GM23338 (cell line): ENCODE measurements around the gene GPBP1L1. TPM values are rescaled to one million over a fixed set of nuclear protein-coding genes. Genes with fewer than 3 reads are reported as not detected.

ENCODE experiments used
- ATAC-seq: fragments of 200-7000 bp; cut with Tn5 transposase; 3 replicates; pipeline ENCODE4 v1.9.1; 2020
- DNase-seq: peaks from one replicate; pipeline ENCODE4 v3.0.0-alpha.2; 2015; ENCODE audit warnings: low spot score
- H2AFZ ChIP-seq: fragments of 200-600 bp; sonication (generic); 2 replicates; pipeline ENCODE4 v1.8.0; 2016; ENCODE audit warnings: antibody characterized with exemption, mild to moderate bottlenecking, moderate library complexity
- H3F3A ChIP-seq: fragments of 200-600 bp; sonication (generic); replicated peaks from 2 replicates; pipeline ENCODE4 v1.8.0; 2017; ENCODE audit warnings: antibody characterized with exemption, mixed run types, low read depth
- H3K27ac ChIP-seq: fragments of 200-600 bp; sonication (generic); 2 replicates; pipeline ENCODE4 v1.6.1; 2016; ENCODE audit warnings: low read depth
- H3K27me3 ChIP-seq: fragments of 200-600 bp; sonication (generic); 2 replicates; pipeline ENCODE4 v1.8.0; 2016; ENCODE audit warnings: mild to moderate bottlenecking, mixed run types, moderate library complexity; ENCODE audit not compliant: insufficient read depth
- H3K36me3 ChIP-seq: fragments of 200-600 bp; sonication (generic); 2 replicates; pipeline ENCODE4 v1.8.0; 2016; ENCODE audit warnings: mild to moderate bottlenecking; ENCODE audit not compliant: insufficient read depth
- H3K4me1 ChIP-seq: fragments of 200-600 bp; sonication (generic); 2 replicates; pipeline ENCODE4 v1.8.0; 2016; ENCODE audit warnings: mild to moderate bottlenecking, moderate library complexity; ENCODE audit not compliant: insufficient read depth
- H3K4me2 ChIP-seq: fragments of 200-600 bp; sonication (generic); 2 replicates; pipeline ENCODE4 v1.7.1; 2017; ENCODE audit warnings: mixed run types
- H3K4me3 ChIP-seq: fragments of 200-600 bp; sonication (generic); 2 replicates; pipeline ENCODE4 v1.6.1; 2016; ENCODE audit warnings: mixed run types
- H3K79me2 ChIP-seq: fragments of 200-600 bp; sonication (generic); replicated peaks from 2 replicates; pipeline ENCODE4 v1.8.0; 2017; ENCODE audit warnings: mild to moderate bottlenecking; ENCODE audit not compliant: insufficient read depth
- H3K9me2 ChIP-seq: fragments of 200-600 bp; sonication (generic); 2 replicates; pipeline ENCODE4 v1.8.0; 2017; ENCODE audit not compliant: insufficient read depth
- H4K20me1 ChIP-seq: fragments of 200-600 bp; sonication (generic); replicated peaks from 2 replicates; pipeline ENCODE4 v1.8.0; 2017; ENCODE audit warnings: mild to moderate bottlenecking; ENCODE audit not compliant: insufficient read depth
- H3K27ac Mint-ChIP-seq: 2 replicates; pipeline ENCODE4 v1.8.0; 2020; ENCODE audit warnings: inconsistent platforms, mild to moderate bottlenecking, moderate library complexity, mixed read lengths
- H3K27me3 Mint-ChIP-seq: 3 replicates; pipeline ENCODE4 v1.8.0; 2022; ENCODE audit warnings: low read depth, mild to moderate bottlenecking, moderate library complexity, mixed read lengths, inconsistent platforms; ENCODE audit not compliant: insufficient read depth, poor library complexity
- H3K36me3 Mint-ChIP-seq: 3 replicates; pipeline ENCODE4 v1.8.0; 2021; ENCODE audit warnings: low read depth, mild to moderate bottlenecking, inconsistent platforms, moderate library complexity, mixed read lengths
- H3K4me1 Mint-ChIP-seq: 3 replicates; pipeline ENCODE4 v1.8.0; 2020; ENCODE audit warnings: mild to moderate bottlenecking, inconsistent platforms, mixed read lengths
- H3K4me3 Mint-ChIP-seq: 3 replicates; pipeline ENCODE4 v1.8.0; 2021; ENCODE audit warnings: moderate library complexity, mild to moderate bottlenecking, inconsistent platforms, mixed read lengths
- H3K9me3 Mint-ChIP-seq: 3 replicates; pipeline ENCODE4 v1.8.0; 2020; ENCODE audit warnings: moderate library complexity, mild to moderate bottlenecking, inconsistent platforms, mixed read lengths
- CREB1 ChIP-seq: fragments of 250-450 bp; sonication (Bioruptor Pico); IDR thresholded peaks from 2 replicates; pipeline ENCODE4 v1.5.0; 2020; ENCODE audit warnings: low read depth, mild to moderate bottlenecking, moderate library complexity
- EZH2 ChIP-seq: fragments of 200-600 bp; sonication (generic); IDR thresholded peaks from one replicate; pipeline ENCODE4 v1.8.0; 2017; ENCODE audit warnings: antibody characterized with exemption, mild to moderate bottlenecking, low read depth; ENCODE audit not compliant: unreplicated experiment
- EZH2phosphoT487 ChIP-seq: fragments of 200-600 bp; sonication (generic); IDR thresholded peaks from one replicate; pipeline ENCODE4 v1.8.1; 2018; ENCODE audit warnings: antibody characterized with exemption; ENCODE audit not compliant: unreplicated experiment
- JUNB ChIP-seq: IDR thresholded peaks from one replicate; pipeline ENCODE4 v1.6.1; 2016; ENCODE audit warnings: antibody characterized with exemption; ENCODE audit not compliant: unreplicated experiment
- NANOG ChIP-seq: IDR thresholded peaks from 2 replicates; pipeline ENCODE4 v1.6.1; 2016; ENCODE audit warnings: antibody characterized with exemption, borderline replicate concordance
- POLR2AphosphoS5 ChIP-seq: IDR thresholded peaks from 2 replicates; pipeline ENCODE4 v1.6.1; 2016; ENCODE audit warnings: antibody characterized with exemption, low read depth
- STAT1 ChIP-seq: IDR thresholded peaks from one replicate; pipeline ENCODE4 v1.6.1; 2016; ENCODE audit warnings: antibody characterized with exemption; ENCODE audit not compliant: unreplicated experiment
- ZNF114 ChIP-seq: fragments of 250-450 bp; sonication (Bioruptor Pico); IDR thresholded peaks from 2 replicates; pipeline ENCODE4 v1.5.0; 2020; ENCODE audit warnings: mild to moderate bottlenecking, moderate library complexity
- ZNF331 ChIP-seq: fragments of 250-450 bp; sonication (Bioruptor Pico); IDR thresholded peaks from 2 replicates; pipeline ENCODE4 v1.5.0; 2020; ENCODE audit warnings: low read depth, mild to moderate bottlenecking, moderate library complexity
- polyA plus RNA-seq: library from polyadenylated mRNA; unstranded; fragments of >200 nt; fragmentation: Nextera tagmentation; extraction: Ambion mirVana; gene quantifications from 2 replicates; pipeline ENCODE4 v1.2.1, GENCODE V29; 2016
- total RNA-seq: library from RNA; depleted of rRNA; stranded (reverse); fragments of >200 nt; shearing (Covaris generic); gene quantifications from 2 replicates; pipeline ENCODE4 v1.2.3, GENCODE V29; 2014
- TF ChIP-seq, protein P1 (sequence below): IDR thresholded peaks from one replicate; pipeline ENCODE4 v1.6.1; 2018; ENCODE audit warnings: antibody characterized with exemption; ENCODE audit not compliant: unreplicated experiment
- TF ChIP-seq, protein P2 (sequence below): IDR thresholded peaks from 2 replicates; pipeline ENCODE4 v1.6.1; 2016; ENCODE audit warnings: antibody characterized with exemption
- TF ChIP-seq, protein P3 (sequence below): fragments of 250-450 bp; sonication (Bioruptor Pico); IDR thresholded peaks from 2 replicates; pipeline ENCODE4 v1.5.0; 2020; ENCODE audit warnings: mild to moderate bottlenecking, moderate library complexity
- TF ChIP-seq, protein P4 (sequence below), 2 experiments: fragments of 200-600 bp in 1 of 2; sonication (generic) in 1 of 2; conservative IDR thresholded peaks; 2 replicates each; pipeline versions ENCODE4 v1.5.1 to v1.6.1; 2016 to 2017; ENCODE audit warnings: antibody characterized with exemption in 2 of 2, low read depth in 2 of 2, mild to moderate bottlenecking in 2 of 2, moderate library complexity in 1 of 2

Gene GPBP1L1
- total and polyA plus RNA-seq, 2 experiments from 2014 or later, result 61.7 to 117 TPM

DNA sequence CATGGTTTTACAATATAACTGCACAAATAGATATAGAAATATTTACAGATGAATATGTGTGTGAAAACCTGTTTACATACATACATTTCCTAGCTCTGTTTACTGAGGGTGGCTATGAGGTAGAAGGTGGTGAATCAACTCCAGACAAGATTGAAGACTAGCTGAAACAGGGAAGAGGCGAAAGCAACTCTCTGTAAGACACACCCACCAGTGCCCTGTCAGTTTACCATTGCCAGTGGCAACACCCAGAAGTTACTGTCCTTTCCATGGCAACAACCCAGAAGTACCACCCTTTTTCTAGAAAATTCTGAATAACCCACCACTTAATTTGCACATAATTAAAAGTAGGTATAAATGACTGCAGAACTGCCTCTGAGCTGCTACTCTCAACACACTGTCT, 18.3 kb upstream of the GPBP1L1 start:
- Histone ChIP-seq H3K4me3 (no peak overlapping the region), H3K9me2 (no peaks in the 10 kb centered on the region), H3F3A (no peaks in the 10 kb centered on the region), H4K20me1 (no peaks in the 10 kb centered on the region), H3K4me1 (no peaks in the 10 kb centered on the region), H3K36me3 (no peaks in the 10 kb centered on the region), H2AFZ (no peak overlapping the region), H3K4me2 (no peak overlapping the region), H3K27ac (no peak overlapping the region), H3K79me2 (no peaks in the 10 kb centered on the region), H3K27me3 (no peaks in the 10 kb centered on the region)
- TF ChIP-seq STAT1, result no peak
- TF ChIP-seq POLR2AphosphoS5, result no peak
- TF ChIP-seq ZNF114 (CRISPR knock-in tag), result no peak
- TF ChIP-seq, protein P1, sequence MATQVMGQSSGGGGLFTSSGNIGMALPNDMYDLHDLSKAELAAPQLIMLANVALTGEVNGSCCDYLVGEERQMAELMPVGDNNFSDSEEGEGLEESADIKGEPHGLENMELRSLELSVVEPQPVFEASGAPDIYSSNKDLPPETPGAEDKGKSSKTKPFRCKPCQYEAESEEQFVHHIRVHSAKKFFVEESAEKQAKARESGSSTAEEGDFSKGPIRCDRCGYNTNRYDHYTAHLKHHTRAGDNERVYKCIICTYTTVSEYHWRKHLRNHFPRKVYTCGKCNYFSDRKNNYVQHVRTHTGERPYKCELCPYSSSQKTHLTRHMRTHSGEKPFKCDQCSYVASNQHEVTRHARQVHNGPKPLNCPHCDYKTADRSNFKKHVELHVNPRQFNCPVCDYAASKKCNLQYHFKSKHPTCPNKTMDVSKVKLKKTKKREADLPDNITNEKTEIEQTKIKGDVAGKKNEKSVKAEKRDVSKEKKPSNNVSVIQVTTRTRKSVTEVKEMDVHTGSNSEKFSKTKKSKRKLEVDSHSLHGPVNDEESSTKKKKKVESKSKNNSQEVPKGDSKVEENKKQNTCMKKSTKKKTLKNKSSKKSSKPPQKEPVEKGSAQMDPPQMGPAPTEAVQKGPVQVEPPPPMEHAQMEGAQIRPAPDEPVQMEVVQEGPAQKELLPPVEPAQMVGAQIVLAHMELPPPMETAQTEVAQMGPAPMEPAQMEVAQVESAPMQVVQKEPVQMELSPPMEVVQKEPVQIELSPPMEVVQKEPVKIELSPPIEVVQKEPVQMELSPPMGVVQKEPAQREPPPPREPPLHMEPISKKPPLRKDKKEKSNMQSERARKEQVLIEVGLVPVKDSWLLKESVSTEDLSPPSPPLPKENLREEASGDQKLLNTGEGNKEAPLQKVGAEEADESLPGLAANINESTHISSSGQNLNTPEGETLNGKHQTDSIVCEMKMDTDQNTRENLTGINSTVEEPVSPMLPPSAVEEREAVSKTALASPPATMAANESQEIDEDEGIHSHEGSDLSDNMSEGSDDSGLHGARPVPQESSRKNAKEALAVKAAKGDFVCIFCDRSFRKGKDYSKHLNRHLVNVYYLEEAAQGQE, result no peak
- no peak for TF ChIP-seq JUNB
- TF ChIP-seq EZH2, result no peak
- TF ChIP-seq, protein P2, sequence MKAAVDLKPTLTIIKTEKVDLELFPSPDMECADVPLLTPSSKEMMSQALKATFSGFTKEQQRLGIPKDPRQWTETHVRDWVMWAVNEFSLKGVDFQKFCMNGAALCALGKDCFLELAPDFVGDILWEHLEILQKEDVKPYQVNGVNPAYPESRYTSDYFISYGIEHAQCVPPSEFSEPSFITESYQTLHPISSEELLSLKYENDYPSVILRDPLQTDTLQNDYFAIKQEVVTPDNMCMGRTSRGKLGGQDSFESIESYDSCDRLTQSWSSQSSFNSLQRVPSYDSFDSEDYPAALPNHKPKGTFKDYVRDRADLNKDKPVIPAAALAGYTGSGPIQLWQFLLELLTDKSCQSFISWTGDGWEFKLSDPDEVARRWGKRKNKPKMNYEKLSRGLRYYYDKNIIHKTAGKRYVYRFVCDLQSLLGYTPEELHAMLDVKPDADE, result no peak
- TF ChIP-seq CREB1 (CRISPR knock-in tag), result no peak
- no peak for TF ChIP-seq EZH2phosphoT487
- TF ChIP-seq, protein P3, sequence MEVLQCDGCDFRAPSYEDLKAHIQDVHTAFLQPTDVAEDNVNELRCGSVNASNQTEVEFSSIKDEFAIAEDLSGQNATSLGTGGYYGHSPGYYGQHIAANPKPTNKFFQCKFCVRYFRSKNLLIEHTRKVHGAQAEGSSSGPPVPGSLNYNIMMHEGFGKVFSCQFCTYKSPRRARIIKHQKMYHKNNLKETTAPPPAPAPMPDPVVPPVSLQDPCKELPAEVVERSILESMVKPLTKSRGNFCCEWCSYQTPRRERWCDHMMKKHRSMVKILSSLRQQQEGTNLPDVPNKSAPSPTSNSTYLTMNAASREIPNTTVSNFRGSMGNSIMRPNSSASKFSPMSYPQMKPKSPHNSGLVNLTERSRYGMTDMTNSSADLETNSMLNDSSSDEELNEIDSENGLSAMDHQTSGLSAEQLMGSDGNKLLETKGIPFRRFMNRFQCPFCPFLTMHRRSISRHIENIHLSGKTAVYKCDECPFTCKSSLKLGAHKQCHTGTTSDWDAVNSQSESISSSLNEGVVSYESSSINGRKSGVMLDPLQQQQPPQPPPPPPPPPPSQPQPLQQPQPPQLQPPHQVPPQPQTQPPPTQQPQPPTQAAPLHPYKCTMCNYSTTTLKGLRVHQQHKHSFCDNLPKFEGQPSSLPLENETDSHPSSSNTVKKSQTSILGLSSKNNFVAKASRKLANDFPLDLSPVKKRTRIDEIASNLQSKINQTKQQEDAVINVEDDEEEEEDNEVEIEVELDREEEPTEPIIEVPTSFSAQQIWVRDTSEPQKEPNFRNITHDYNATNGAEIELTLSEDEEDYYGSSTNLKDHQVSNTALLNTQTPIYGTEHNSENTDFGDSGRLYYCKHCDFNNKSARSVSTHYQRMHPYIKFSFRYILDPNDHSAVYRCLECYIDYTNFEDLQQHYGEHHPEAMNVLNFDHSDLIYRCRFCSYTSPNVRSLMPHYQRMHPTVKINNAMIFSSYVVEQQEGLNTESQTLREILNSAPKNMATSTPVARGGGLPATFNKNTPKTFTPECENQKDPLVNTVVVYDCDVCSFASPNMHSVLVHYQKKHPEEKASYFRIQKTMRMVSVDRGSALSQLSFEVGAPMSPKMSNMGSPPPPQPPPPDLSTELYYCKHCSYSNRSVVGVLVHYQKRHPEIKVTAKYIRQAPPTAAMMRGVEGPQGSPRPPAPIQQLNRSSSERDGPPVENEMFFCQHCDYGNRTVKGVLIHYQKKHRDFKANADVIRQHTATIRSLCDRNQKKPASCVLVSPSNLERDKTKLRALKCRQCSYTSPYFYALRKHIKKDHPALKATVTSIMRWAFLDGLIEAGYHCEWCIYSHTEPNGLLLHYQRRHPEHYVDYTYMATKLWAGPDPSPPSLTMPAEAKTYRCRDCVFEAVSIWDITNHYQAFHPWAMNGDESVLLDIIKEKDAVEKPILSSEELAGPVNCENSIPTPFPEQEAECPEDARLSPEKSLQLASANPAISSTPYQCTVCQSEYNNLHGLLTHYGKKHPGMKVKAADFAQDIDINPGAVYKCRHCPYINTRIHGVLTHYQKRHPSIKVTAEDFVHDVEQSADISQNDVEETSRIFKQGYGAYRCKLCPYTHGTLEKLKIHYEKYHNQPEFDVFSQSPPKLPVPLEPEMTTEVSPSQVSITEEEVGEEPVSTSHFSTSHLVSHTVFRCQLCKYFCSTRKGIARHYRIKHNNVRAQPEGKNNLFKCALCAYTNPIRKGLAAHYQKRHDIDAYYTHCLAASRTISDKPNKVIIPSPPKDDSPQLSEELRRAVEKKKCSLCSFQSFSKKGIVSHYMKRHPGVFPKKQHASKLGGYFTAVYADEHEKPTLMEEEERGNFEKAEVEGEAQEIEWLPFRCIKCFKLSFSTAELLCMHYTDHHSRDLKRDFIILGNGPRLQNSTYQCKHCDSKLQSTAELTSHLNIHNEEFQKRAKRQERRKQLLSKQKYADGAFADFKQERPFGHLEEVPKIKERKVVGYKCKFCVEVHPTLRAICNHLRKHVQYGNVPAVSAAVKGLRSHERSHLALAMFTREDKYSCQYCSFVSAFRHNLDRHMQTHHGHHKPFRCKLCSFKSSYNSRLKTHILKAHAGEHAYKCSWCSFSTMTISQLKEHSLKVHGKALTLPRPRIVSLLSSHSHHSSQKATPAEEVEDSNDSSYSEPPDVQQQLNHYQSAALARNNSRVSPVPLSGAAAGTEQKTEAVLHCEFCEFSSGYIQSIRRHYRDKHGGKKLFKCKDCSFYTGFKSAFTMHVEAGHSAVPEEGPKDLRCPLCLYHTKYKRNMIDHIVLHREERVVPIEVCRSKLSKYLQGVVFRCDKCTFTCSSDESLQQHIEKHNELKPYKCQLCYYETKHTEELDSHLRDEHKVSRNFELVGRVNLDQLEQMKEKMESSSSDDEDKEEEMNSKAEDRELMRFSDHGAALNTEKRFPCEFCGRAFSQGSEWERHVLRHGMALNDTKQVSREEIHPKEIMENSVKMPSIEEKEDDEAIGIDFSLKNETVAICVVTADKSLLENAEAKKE, result no peak
- TF ChIP-seq NANOG, result no peak
- no peak for TF ChIP-seq ZNF331 (CRISPR knock-in tag)
- TF ChIP-seq, protein P4, sequence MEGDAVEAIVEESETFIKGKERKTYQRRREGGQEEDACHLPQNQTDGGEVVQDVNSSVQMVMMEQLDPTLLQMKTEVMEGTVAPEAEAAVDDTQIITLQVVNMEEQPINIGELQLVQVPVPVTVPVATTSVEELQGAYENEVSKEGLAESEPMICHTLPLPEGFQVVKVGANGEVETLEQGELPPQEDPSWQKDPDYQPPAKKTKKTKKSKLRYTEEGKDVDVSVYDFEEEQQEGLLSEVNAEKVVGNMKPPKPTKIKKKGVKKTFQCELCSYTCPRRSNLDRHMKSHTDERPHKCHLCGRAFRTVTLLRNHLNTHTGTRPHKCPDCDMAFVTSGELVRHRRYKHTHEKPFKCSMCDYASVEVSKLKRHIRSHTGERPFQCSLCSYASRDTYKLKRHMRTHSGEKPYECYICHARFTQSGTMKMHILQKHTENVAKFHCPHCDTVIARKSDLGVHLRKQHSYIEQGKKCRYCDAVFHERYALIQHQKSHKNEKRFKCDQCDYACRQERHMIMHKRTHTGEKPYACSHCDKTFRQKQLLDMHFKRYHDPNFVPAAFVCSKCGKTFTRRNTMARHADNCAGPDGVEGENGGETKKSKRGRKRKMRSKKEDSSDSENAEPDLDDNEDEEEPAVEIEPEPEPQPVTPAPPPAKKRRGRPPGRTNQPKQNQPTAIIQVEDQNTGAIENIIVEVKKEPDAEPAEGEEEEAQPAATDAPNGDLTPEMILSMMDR (conservative IDR thresholded peaks at IDR 0.05; ENCODE audit: low read depth in 2 of 2), result no peak
- DNase-seq (no peak), ATAC-seq (no peak)
- Mint-ChIP-seq H3K36me3 (peaks cover 3% of the 10 kb centered on the region; the same call in 2 of the 3 replicates), H3K4me1 (no peaks in the 10 kb centered on the region), H3K9me3 (peaks cover 8% of the 10 kb centered on the region), H3K27ac (no peak overlapping the region), H3K4me3 (no peak overlapping the region), H3K27me3 (peaks cover 1% of the 10 kb centered on the region)
